HG03159 (cell line): ENCODE measurements around the gene LMO2.

ENCODE experiments used
- ATAC-seq: cut with Tn5 transposase; IDR thresholded peaks from one replicate; pipeline ENCODE4 v1.9.1; 2021; ENCODE audit warnings: mild to moderate bottlenecking, moderate library complexity; ENCODE audit not compliant: unreplicated experiment

LMO2 gene

GRCh38 chr11:33915526-33915925 lies 23.6 kb upstream of the LMO2 start:
- ATAC-seq: no peak

GRCh38 chr11:33913991-33914390 lies 22.1 kb upstream of the LMO2 start:
- no peak for ATAC-seq

- peak; percentile 81 for ATAC-seq
Observed at GRCh38 chr11:33912405-33913361, 20.8 kb upstream of the LMO2 start.

- no peak for ATAC-seq
Observed at GRCh38 chr11:33910958-33911339, 19.1 kb upstream of the LMO2 start.

DNA sequence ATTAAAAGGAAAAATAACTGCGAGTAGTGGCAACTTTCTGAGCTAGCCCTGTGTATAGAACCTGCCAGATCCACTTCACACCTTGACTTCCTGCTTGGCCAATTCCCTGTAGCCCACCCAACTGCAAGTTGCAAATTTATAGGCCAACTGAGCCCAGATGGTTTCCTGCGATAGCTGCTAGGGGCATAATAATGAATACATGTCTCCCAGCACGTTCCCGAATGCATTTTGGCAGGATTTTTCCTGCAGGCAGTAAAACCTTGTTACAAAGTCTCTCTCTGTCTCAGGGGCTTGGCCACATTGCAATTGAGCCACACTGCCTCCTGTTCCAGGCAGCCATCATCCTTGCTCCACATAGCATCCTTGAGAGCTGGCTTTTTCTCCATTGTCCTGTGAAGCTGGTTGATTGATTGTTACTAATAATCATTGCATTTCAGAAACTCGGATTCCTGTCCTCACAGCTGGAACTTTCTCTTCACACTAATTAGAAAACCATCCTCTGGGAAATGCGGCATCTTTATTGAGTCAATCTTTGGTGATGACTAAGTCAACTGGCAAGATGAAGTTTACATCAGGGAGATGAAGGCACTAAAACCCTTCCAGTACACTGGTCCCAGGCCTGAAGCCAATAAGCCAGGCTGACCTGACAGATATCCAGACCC lies 18.6 kb upstream of the LMO2 start:
- ATAC-seq: no peak

DNA sequence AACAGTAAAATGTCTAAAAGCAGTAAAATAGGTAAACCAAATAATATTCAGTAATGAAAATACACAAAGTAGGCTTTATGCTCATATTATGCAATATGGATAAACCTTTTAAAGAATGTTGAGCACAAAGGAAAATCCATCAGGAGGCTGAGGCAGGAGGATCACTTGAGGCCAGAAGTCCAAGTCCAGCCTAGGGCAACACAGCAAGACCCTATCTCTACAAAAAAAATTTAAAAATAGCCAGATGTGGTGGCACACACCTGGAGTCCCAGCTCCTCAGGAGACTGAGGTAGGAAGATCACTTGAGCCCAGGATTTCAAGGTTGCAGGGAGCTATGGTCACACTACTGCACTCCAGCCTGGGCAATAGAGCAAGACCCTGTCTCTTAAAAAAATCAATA lies 17.7 kb upstream of the LMO2 start:
- no peak for ATAC-seq

- ATAC-seq: no peak
Observed at GRCh38 chr11:33909150-33909549, 17.3 kb upstream of the LMO2 start.

DNA sequence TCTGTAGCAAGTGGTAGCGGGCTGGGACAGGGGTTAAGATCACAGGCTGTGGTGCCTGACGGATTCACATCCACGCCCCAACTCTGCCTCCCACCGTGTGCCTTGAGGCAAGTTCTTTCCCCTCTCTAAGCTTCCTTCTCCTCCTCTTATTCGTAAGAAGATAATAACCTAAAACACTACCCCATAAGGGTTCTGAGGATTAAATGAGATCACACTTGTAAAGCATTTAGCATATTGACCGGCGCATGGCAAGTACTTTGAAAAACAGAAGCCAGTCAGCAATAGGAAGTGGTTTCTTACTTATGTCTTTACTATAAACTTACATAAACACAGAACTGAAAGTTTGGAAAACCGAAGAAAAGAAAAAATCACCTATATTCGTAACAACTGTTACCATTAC lies 15.5 kb upstream of the LMO2 start:
- ATAC-seq: no peak

DNA sequence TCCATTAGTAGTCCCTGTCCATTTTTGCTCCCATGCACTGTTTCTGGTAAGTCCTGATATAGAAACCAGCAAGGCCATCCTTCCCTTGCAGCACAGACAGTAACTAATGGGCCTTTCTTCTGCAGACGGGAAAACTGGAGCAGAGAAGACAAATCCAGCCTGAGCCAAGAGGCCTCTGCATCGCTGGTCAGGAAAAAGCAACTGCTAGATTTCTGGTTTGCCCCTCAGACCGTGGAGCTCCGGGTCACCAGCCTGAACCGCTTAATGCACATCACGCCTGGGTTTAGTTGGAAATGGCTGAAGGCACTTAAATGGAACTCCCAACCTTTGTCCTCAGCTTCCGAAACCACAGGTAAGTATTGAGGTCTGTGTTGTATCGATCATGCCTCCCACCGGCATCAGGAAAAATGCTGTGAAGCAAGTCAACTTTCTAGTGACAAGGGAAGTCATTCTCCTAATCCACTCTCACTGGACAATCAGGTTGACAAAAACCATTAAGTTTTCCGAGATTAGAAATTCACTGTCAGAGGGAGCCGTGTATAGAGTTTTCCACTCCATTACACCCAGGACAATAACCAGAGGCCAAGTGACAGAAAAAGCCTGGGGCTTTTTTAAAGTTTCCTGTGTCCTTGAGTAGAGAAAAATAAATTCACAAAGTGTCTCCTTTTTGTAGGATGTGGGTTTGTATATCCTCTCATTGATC lies 14.8 kb upstream of the LMO2 start:
- no peak for ATAC-seq

DNA sequence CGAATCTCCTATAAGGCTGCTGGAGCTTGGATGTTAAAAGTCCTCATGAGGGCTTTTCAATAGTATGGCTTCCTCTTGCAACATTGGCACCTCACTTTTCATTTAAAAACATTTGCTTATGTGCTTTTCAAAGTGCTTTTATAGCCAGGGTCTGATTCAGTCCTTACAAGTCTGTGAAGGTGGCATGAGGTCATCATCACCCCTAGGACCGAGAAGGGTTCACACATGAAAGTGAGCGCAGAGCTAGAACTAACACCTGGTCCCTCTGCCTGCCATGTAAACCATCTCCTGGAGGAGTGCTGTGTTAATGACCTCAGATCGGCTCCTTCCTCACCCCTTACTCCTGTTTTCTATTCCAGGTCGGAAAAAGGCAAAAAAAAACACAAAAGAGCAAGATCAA lies 12.2 kb upstream of the LMO2 start:
- ATAC-seq: no peak

GRCh38 chr11:33900159-33900840 lies 8.4 kb upstream of the LMO2 start:
- ATAC-seq: no peak

GRCh38 chr11:33899400-33900037 lies 7.6 kb upstream of the LMO2 start:
- ATAC-seq: no peak

GRCh38 chr11:33898957-33899356 lies 7.1 kb upstream of the LMO2 start:
- ATAC-seq: no peak

- ATAC-seq: no peak
Observed at GRCh38 chr11:33897761-33898375, 6.0 kb upstream of the LMO2 start.

- no peak for ATAC-seq
Observed at GRCh38 chr11:33896911-33897310, 5.0 kb upstream of the LMO2 start.

DNA sequence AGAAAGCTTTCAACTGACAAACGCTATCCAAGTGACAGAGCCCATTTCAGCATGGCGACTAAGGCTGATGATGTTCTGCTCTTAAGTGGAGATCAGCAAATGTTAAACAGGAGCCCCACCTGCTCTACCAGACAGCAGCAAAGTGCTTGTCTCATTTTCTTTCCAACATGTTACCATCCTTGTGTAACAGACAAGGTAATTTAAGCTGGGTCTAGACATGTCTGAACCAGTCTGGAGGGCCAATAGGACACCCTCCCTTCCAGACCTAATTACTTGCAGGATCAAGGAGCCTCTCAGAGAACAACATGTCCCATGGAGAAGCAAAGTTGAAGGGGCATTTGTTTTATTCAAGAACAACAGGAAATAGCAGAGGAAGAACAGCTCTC lies 3.9 kb upstream of the LMO2 start:
- ATAC-seq: no peak

- no peak for ATAC-seq
Observed at GRCh38 chr11:33894398-33894746, 2.5 kb upstream of the LMO2 start.

GRCh38 chr11:33893711-33894397 lies 2.0 kb upstream of the LMO2 start:
- peak; percentile 84 for ATAC-seq

- no peak for ATAC-seq
Observed at GRCh38 chr11:33892906-33893594, 1.2 kb upstream of the LMO2 start.
